ENCODE data around the gene COX6B2. TPM values are rescaled to one million over a fixed set of nuclear protein-coding genes. Genes with fewer than 3 reads are reported as not detected.
A peak's percentile ranks its signal among the peaks of the same experiment; 100 is the strongest.

The COX6B2 gene
- total RNA-seq, 4 donors from 2014 or later: 4.0 to 58.7 (median 21.0) TPM

DNA sequence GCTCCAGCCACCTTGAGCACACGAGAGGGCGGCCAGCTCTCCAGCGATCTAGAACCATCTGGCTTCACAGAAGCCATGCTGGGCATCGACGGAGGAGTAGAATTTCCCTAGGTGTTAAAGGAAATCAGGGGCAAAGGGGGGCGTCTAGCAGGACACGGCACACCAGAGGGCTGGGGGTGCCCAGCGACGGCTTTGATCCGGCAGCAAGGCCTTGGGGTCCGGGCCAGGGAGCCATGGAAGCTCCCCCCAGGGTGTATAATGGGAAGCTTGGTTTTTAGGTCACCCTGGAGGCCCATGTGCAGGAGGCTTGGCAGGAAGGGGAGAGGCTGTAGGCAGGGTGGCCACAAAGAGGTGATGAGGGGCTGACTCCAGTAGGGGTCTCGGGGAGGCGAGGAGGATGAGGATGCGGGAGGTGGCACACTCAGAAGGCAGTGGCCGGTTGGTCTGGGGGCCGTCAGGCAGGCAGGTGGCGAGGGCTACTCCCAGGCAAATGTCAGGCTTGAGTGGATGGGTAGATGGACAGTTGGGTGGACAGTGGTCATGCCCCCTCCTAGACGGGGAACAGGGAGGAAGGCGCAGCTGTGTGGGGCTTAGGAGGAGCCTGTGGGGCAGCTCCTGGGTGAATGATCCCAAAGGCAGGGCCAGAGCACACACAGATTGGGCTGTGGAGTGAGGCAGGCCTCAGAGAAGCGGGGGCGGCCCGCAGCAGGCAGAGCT lies 9.3 kb downstream of the COX6B2 start:
- Histone ChIP-seq H3K36me3 (peaks cover 0 to 4% (median 0%) of the 10 kb centered on the region in 4 donors), H3K4me3 (no peak overlapping the region), H3K27ac (no peak overlapping the region), H3K4me1 (peaks cover 6 to 29% (median 18%) of the 10 kb centered on the region in 4 donors), H3K27me3 (no peaks in the 10 kb centered on the region), H3K9me3 (no peaks in the 10 kb centered on the region)
- in situ Hi-C loops (cut with MboI; ENCODE audit: low pct_ligation_motif_present in 1 of 4, low pct_unique_long_range_greater_than_20kb in 1 of 4, low sequenced_read_pairs in 3 of 4): no loop called here
- DNase-seq: no peak
- TF ChIP-seq EP300 (IDR thresholded peaks at IDR 0.05; ENCODE audit: low read depth) (no peak), POLR2A (IDR thresholded peaks at IDR 0.05) (no peak)
- TF ChIP-seq, protein P1, sequence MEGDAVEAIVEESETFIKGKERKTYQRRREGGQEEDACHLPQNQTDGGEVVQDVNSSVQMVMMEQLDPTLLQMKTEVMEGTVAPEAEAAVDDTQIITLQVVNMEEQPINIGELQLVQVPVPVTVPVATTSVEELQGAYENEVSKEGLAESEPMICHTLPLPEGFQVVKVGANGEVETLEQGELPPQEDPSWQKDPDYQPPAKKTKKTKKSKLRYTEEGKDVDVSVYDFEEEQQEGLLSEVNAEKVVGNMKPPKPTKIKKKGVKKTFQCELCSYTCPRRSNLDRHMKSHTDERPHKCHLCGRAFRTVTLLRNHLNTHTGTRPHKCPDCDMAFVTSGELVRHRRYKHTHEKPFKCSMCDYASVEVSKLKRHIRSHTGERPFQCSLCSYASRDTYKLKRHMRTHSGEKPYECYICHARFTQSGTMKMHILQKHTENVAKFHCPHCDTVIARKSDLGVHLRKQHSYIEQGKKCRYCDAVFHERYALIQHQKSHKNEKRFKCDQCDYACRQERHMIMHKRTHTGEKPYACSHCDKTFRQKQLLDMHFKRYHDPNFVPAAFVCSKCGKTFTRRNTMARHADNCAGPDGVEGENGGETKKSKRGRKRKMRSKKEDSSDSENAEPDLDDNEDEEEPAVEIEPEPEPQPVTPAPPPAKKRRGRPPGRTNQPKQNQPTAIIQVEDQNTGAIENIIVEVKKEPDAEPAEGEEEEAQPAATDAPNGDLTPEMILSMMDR (IDR thresholded peaks at IDR 0.05): no peak
- intact Hi-C loops (cut with DNase I; ENCODE audit: low total_unique reads): no loop called here
- 84 to 86% methylated on average over 7 to 22 of the region's 22 CpGs for WGBS, 2 donors (ENCODE audit: low coverage in 1 of 2)

DNA sequence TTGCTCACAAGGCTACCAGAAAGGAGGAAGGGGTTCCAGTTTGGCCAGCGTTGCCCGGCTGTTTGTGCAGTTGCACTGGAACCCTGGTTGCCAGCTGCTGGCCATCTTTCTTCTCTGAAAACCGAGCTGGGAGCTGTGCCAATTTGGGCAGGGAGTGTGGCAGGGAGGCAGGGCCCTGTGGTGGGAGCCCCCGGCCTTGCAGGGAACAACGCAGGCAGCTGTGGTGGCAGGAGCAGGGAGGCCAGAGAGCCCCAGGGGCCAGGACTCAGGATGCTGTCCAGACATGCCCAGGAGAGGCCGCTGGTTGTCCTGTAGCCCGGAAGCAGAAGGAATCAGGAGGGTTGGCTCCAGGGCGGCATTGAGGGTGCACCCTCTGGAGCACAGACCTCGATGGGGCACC lies 10.1 kb downstream of the COX6B2 start:
- Histone ChIP-seq H3K9me3 (no peaks in the 10 kb centered on the region), H3K4me1 (peaks cover 6 to 34% (median 20%) of the 10 kb centered on the region in 4 donors), H3K36me3 (peaks cover 0 to 4% (median 0%) of the 10 kb centered on the region in 4 donors), H3K27me3 (no peaks in the 10 kb centered on the region), H3K27ac (no peak overlapping the region), H3K4me3 (no peak overlapping the region)
- intact Hi-C loops (cut with DNase I; ENCODE audit: low total_unique reads): no loop called here
- DNase-seq: no peak
- 75% methylated on average over 9 of the region's 9 CpGs; no CpG with 5 or more reads in 1 of the 2 donors for WGBS, 2 donors (ENCODE audit: low coverage in 1 of 2)
- TF ChIP-seq EP300 (IDR thresholded peaks at IDR 0.05; ENCODE audit: low read depth) (no peak), POLR2A (IDR thresholded peaks at IDR 0.05) (no peak), POLR2AphosphoS5 (IDR thresholded peaks at IDR 0.05) (no peak)
- in situ Hi-C loops (cut with MboI; ENCODE audit: low pct_ligation_motif_present in 1 of 4, low pct_unique_long_range_greater_than_20kb in 1 of 4, low sequenced_read_pairs in 3 of 4): no loop called here

DNA sequence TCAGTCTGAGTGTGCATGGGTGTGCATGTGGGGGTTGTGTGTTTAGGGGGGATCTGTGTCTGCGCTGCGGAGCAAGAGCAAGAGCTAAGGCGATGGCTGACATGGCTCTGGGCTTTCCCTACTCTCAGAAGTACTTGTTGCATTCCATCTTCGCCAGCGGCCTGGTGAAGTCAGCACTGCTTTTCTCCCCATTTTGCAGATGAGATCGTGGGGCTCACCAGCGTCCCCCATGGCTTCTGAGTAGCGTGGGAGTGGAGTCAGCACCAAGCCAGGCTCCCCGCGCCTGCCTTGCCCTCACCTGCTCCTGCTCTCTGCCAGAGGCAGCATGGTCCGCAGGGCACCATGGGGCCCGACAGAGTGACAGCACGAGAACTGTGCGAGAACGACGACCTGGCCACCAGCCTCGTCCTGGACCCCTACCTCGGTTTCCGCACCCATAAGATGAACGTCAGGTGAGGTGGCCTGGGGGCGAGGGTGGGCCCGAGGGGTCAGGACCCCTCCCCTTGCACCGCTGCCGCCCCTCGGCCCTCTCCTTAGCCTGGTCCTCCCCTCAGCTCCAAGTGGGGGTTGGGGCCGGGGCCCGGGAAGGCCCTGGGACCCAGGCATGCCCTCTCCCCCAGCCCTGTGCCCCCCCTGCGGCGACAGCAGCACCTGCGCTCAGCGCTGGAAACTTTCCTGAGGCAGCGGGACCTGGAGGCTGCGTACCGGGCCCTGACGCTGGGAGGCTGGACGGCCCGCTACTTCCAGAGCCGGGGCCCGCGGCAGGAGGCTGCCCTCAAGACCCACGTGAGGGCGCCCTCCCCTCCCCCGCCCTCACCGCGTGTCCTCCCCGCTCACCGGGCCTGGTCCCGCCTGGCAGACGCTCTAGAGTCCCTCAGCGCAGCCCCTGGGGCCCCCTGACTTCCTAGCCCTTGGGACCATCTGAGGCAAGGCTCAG lies 12.7 kb downstream of the COX6B2 start:
- Histone ChIP-seq H3K4me1 (peaks cover 6 to 43% (median 27%) of the 10 kb centered on the region in 4 donors), H3K4me3 (peak overlapping the region in 1 of 4 donors; percentile 96), H3K27ac (no peak overlapping the region), H3K27me3 (no peaks in the 10 kb centered on the region), H3K9me3 (no peaks in the 10 kb centered on the region), H3K36me3 (no peaks in the 10 kb centered on the region)
- intact Hi-C loops (cut with DNase I; ENCODE audit: low total_unique reads): loop anchor here (2.0 kb wide), 1 partner anchor 65 kb away; the partner anchor contains the start of gene UBE2S
- no peak for TF ChIP-seq POLR2A (IDR thresholded peaks at IDR 0.05)
- TF ChIP-seq POLR2AphosphoS5 (IDR thresholded peaks at IDR 0.05): no peak
- no peak for TF ChIP-seq EP300 (IDR thresholded peaks at IDR 0.05; ENCODE audit: low read depth)
- TF ChIP-seq, protein P1 (IDR thresholded peaks at IDR 0.05): no peak
- in situ Hi-C loops (cut with MboI; ENCODE audit: low pct_ligation_motif_present in 1 of 4, low pct_unique_long_range_greater_than_20kb in 1 of 4, low sequenced_read_pairs in 3 of 4): no loop called here
- DNase-seq: no peak
- WGBS, 2 donors (ENCODE audit: low coverage in 1 of 2): 87 to 100% methylated on average over 2 to 50 of the region's 50 CpGs

GRCh38 chr19:55341171-55341588 lies 13.3 kb downstream of the COX6B2 start:
- 3% methylated on average over 12 of the region's 15 CpGs; no CpG with 5 or more reads in 1 of the 2 donors for WGBS, 2 donors (ENCODE audit: low coverage in 1 of 2)
- in situ Hi-C loops (cut with MboI; ENCODE audit: low pct_ligation_motif_present in 1 of 4, low pct_unique_long_range_greater_than_20kb in 1 of 4, low sequenced_read_pairs in 3 of 4): no loop called here
- TF ChIP-seq EP300 (IDR thresholded peaks at IDR 0.05; ENCODE audit: low read depth) (no peak), POLR2AphosphoS5 (IDR thresholded peaks at IDR 0.05) (peak in 1 of 3 donors; percentile 52)
- intact Hi-C loops (cut with DNase I; ENCODE audit: low total_unique reads): loop anchor here (2.0 kb wide), 1 partner anchor 66 kb away; the partner anchor contains the start of gene UBE2S
- Histone ChIP-seq H3K27ac (peak overlapping the region; percentile 83 to 99 (median 96)), H3K36me3 (no peaks in the 10 kb centered on the region), H3K9me3 (no peaks in the 10 kb centered on the region), H3K4me1 (peaks cover 6 to 43% (median 27%) of the 10 kb centered on the region in 4 donors), H3K27me3 (no peaks in the 10 kb centered on the region), H3K4me3 (peak overlapping the region; percentile 20 to 96 (median 81))
- DNase-seq: peak; percentile 87
